ENCODE measurements around the gene ARG2. TPM values are rescaled to one million over a fixed set of nuclear protein-coding genes. Genes with fewer than 3 reads are reported as not detected.

ARG2 gene
- total and polyA plus RNA-seq, 2 donors (not counting 1 experiment from before 2014, with no cell fraction given): 1.9 to 8.4 TPM

DNA sequence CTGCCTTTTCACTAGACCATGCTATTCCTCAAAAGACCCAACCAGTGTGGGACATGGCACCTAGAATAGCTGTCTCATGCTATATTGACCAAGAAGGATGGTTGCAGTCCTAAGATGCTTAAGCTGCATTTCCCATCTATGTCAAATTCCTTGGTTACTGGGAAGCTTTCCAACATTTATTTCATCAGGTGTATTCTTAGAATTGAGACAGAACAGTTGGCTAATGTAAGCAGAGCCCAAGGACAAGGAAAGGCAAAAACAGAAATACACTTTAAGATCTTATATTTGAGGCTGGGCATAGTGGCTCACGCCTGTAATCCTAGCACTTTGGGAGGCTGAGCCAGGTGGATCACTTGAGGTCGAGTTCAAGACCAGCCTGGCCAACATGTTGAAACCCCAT, 24.7 kb downstream of the ARG2 start:
- no peak for TF ChIP-seq EZH2 (IDR thresholded peaks at IDR 0.05; ENCODE audit: low read length, missing control alignments)
- TF ChIP-seq, protein P1, sequence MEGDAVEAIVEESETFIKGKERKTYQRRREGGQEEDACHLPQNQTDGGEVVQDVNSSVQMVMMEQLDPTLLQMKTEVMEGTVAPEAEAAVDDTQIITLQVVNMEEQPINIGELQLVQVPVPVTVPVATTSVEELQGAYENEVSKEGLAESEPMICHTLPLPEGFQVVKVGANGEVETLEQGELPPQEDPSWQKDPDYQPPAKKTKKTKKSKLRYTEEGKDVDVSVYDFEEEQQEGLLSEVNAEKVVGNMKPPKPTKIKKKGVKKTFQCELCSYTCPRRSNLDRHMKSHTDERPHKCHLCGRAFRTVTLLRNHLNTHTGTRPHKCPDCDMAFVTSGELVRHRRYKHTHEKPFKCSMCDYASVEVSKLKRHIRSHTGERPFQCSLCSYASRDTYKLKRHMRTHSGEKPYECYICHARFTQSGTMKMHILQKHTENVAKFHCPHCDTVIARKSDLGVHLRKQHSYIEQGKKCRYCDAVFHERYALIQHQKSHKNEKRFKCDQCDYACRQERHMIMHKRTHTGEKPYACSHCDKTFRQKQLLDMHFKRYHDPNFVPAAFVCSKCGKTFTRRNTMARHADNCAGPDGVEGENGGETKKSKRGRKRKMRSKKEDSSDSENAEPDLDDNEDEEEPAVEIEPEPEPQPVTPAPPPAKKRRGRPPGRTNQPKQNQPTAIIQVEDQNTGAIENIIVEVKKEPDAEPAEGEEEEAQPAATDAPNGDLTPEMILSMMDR (conservative IDR thresholded peaks at IDR 0.05 in 1 of 2, IDR thresholded peaks at IDR 0.05 in 1 of 2; ENCODE audit: low read depth in 1 of 2, low read length in 2 of 2): no peak
- Histone ChIP-seq H4K20me1 (ENCODE audit: control insufficient read depth, extremely low read depth, insufficient read depth, low read length) (no peaks in the 10 kb centered on the region), H3K4me3 (replicated peaks in 1 of 4; ENCODE audit: control extremely low read depth in 1 of 4, insufficient read depth in 1 of 4, low read depth in 3 of 4, low read length in 4 of 4) (no peak overlapping the region), H3K9ac (ENCODE audit: insufficient read depth, low read length) (no peak overlapping the region), H3K27me3 (ENCODE audit: control insufficient read depth, insufficient read depth, low read length) (no peaks in the 10 kb centered on the region), H3K27ac (ENCODE audit: insufficient read depth, low read length) (no peak overlapping the region), H3K4me2 (ENCODE audit: extremely low read depth, insufficient read depth, low read length) (no peak overlapping the region), H3K36me3 (ENCODE audit: control insufficient read depth, insufficient read depth, low read length) (peaks cover 3% of the 10 kb centered on the region), H3K9me3 (ENCODE audit: control insufficient read depth, insufficient read depth, low read depth, low read length) (no peaks in the 10 kb centered on the region), H3K79me2 (ENCODE audit: control insufficient read depth, insufficient read depth, low read length) (no peaks in the 10 kb centered on the region), H3K4me1 (ENCODE audit: control insufficient read depth, extremely low read depth, insufficient read depth, low read length) (no peaks in the 10 kb centered on the region), H2AFZ (ENCODE audit: low read length) (no peak overlapping the region)
- DNase-seq (ENCODE audit: low read depth in 2 of 2): peak; percentile 9 to 11

DNA sequence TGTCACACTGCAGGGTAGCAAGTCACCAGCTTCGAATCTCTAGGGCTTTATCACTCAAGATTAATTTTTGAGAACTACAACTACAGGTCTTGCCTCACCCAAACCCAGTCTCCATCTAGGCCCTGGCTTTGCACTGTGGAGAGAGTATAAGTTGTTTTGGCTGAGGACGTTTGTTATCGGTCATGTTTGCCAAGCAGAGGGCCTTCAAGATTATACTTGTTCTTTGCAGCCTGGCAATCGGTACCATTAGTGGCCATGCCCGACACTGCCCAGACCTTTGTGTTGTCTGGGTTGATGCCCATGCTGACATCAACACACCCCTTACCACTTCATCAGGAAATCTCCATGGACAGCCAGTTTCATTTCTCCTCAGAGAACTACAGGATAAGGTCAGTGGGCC, 25.7 kb downstream of the ARG2 start:
- Histone ChIP-seq H2AFZ (ENCODE audit: low read length) (no peak overlapping the region), H3K79me2 (ENCODE audit: control insufficient read depth, insufficient read depth, low read length) (no peaks in the 10 kb centered on the region), H3K9ac (ENCODE audit: insufficient read depth, low read length) (no peak overlapping the region), H3K4me2 (ENCODE audit: extremely low read depth, insufficient read depth, low read length) (no peak overlapping the region), H4K20me1 (ENCODE audit: control insufficient read depth, extremely low read depth, insufficient read depth, low read length) (no peaks in the 10 kb centered on the region), H3K36me3 (ENCODE audit: control insufficient read depth, insufficient read depth, low read length) (peaks cover 6% of the 10 kb centered on the region), H3K9me3 (ENCODE audit: control insufficient read depth, insufficient read depth, low read depth, low read length) (no peaks in the 10 kb centered on the region), H3K27ac (ENCODE audit: insufficient read depth, low read length) (no peak overlapping the region), H3K4me3 (replicated peaks in 1 of 4; ENCODE audit: control extremely low read depth in 1 of 4, insufficient read depth in 1 of 4, low read depth in 3 of 4, low read length in 4 of 4) (no peak overlapping the region), H3K27me3 (ENCODE audit: control insufficient read depth, insufficient read depth, low read length) (no peaks in the 10 kb centered on the region), H3K4me1 (ENCODE audit: control insufficient read depth, extremely low read depth, insufficient read depth, low read length) (peaks cover 2% of the 10 kb centered on the region)
- TF ChIP-seq, protein P1 (conservative IDR thresholded peaks at IDR 0.05 in 1 of 2, IDR thresholded peaks at IDR 0.05 in 1 of 2; ENCODE audit: low read depth in 1 of 2, low read length in 2 of 2): no peak
- no peak for TF ChIP-seq EZH2 (IDR thresholded peaks at IDR 0.05; ENCODE audit: low read length, missing control alignments)
- DNase-seq (ENCODE audit: low read depth in 2 of 2): no peak

DNA sequence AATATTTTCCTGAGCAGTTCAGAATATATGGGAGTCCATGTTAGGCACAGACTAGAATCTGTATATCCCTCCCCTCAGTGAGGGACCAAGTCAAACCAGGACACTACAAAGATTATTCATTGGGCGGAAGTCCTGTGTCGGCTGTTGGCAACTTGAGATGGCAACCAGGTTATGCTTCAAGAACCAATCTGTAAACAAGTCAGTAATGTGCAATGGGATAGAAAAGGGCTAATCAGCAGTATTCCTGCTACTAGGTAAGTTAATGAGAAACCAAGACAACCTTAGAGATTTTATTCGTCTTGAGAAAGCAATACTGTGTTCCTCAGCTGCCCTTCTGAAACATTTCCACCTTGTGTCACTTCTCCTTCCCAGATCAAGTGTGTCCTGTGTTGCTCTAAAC, 26.4 kb downstream of the ARG2 start:
- H3K4me2 ChIP-seq (ENCODE audit: extremely low read depth, insufficient read depth, low read length): no peak overlapping the region
- no peak overlapping the region for H2AFZ ChIP-seq (ENCODE audit: low read length)
- peaks cover 7% of the 10 kb centered on the region for H3K36me3 ChIP-seq (ENCODE audit: control insufficient read depth, insufficient read depth, low read length)
- no peak for DNase-seq (ENCODE audit: low read depth in 2 of 2)
- H3K4me1 ChIP-seq (ENCODE audit: control insufficient read depth, extremely low read depth, insufficient read depth, low read length): peaks cover 6% of the 10 kb centered on the region
- no peaks in the 10 kb centered on the region for H3K79me2 ChIP-seq (ENCODE audit: control insufficient read depth, insufficient read depth, low read length)
- H3K4me3 ChIP-seq (replicated peaks in 1 of 4; ENCODE audit: control extremely low read depth in 1 of 4, insufficient read depth in 1 of 4, low read depth in 3 of 4, low read length in 4 of 4): no peak overlapping the region
- H4K20me1 ChIP-seq (ENCODE audit: control insufficient read depth, extremely low read depth, insufficient read depth, low read length): no peaks in the 10 kb centered on the region
- H3K27me3 ChIP-seq (ENCODE audit: control insufficient read depth, insufficient read depth, low read length): no peaks in the 10 kb centered on the region
- H3K9ac ChIP-seq (ENCODE audit: insufficient read depth, low read length): no peak overlapping the region
- no peak for TF ChIP-seq EZH2 (IDR thresholded peaks at IDR 0.05; ENCODE audit: low read length, missing control alignments)
- TF ChIP-seq, protein P1 (conservative IDR thresholded peaks at IDR 0.05 in 1 of 2, IDR thresholded peaks at IDR 0.05 in 1 of 2; ENCODE audit: low read depth in 1 of 2, low read length in 2 of 2): no peak
- H3K27ac ChIP-seq (ENCODE audit: insufficient read depth, low read length): no peak overlapping the region
- H3K9me3 ChIP-seq (ENCODE audit: control insufficient read depth, insufficient read depth, low read depth, low read length): no peaks in the 10 kb centered on the region

Data from fibroblast of lung (primary cell).